ENCODE data around the gene FOXP1. TPM values are rescaled to one million over a fixed set of nuclear protein-coding genes. Genes with fewer than 3 reads are reported as not detected.
A peak's percentile ranks its signal among the peaks of the same experiment; 100 is the strongest.

The FOXP1 gene
- total and polyA plus RNA-seq, 2 donors (not counting 1 experiment from before 2014, with no cell fraction given): 91.1 to 508 TPM

DNA sequence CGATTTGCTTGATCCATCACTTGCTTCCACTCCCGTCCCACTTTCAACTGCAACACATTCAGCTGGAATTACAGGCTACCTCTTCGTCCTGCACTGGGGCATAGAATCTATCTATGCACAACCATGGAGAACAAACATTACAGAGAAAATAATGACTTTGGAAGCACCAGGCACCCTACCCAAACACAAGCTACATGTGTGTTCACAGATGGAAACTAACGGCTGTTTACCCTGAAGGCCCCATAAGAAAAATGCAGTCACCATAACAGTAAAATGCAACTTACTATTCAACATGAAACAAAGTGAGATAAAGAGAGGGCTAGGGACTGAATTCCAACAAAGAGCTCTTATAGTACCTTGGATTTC is 496.8 kb downstream of the FOXP1 start:
- H3K4me1 ChIP-seq (ENCODE audit: control insufficient read depth in 2 of 2, insufficient read depth in 2 of 2, low read length in 2 of 2): peaks cover 82 to 89% of the 10 kb centered on the region in 2 donors
- CTCF ChIA-PET: interaction anchor here (0.5 to 3.3 kb wide), 10 partner anchors 9 to 504 kb away, joined by 3 to 19 read pairs (median 3); no protein-coding TSS in a partner anchor
- DNase-seq (no peak), ATAC-seq (ENCODE audit: low read depth) (no peak)
- peaks cover 82% of the 10 kb centered on the region for H3K79me2 ChIP-seq (ENCODE audit: control insufficient read depth, insufficient read depth, low read length)
- H2AFZ ChIP-seq (ENCODE audit: insufficient read depth, low read depth, low read length, poor library complexity, severe bottlenecking): no peak overlapping the region
- peaks cover 0 to 15% of the 10 kb centered on the region in 2 experiments for H3K36me3 ChIP-seq (replicated peaks in 1 of 2; ENCODE audit: control extremely low read depth in 1 of 2, control insufficient read depth in 1 of 2, extremely low read depth in 1 of 2, insufficient read depth in 2 of 2, low read length in 1 of 2)
- Mint-ChIP-seq H3K27ac (peak overlapping the region; percentile 88), H3K4me3 (peak overlapping the region; percentile 71), H3K27me3 (no peaks in the 10 kb centered on the region), H3K9me3 (ENCODE audit: insufficient read depth) (no peaks in the 10 kb centered on the region), H3K4me1 (peaks cover 85% of the 10 kb centered on the region)
- WGBS (ENCODE audit: insufficient coverage): 97% methylated on average over 3 of the region's 4 CpGs
- no peak for TF ChIP-seq EZH2 (IDR thresholded peaks at IDR 0.05; ENCODE audit: borderline replicate concordance, insufficient read depth, low read depth, low read length, poor library complexity, severe bottlenecking)
- no peak for TF ChIP-seq CTCF (IDR thresholded peaks at IDR 0.05)
- POLR2A ChIA-PET: interaction anchor here (0.5 to 2.0 kb wide), 8 partner anchors 14 to 628 kb away, joined by 3 to 12 read pairs (median 3); no protein-coding TSS in a partner anchor
- H3K9me3 ChIP-seq (ENCODE audit: control extremely low read depth in 1 of 3, control insufficient read depth in 2 of 3, insufficient read depth in 1 of 3, low read length in 2 of 3): peaks cover 0 to 4% (median 0%) of the 10 kb centered on the region in 3 donors
- H4K20me1 ChIP-seq (ENCODE audit: control insufficient read depth, insufficient read depth, low read length, poor library complexity, severe bottlenecking): peaks cover 9% of the 10 kb centered on the region
- peak overlapping the region; percentile 65 for H3K4me2 ChIP-seq (replicated peaks; ENCODE audit: low read depth, low read length, poor library complexity, severe bottlenecking)
- H3K27ac ChIP-seq (ENCODE audit: low read length in 2 of 2): peak overlapping the region; percentile 87 to 91
- intact Hi-C loops (cut with micrococcal nuclease): loop anchor here (1.0 to 5.0 kb wide), 5 partner anchors 21 to 499 kb away; no protein-coding TSS in a partner anchor
- H3K9ac ChIP-seq (ENCODE audit: low read length): no peak overlapping the region
- no peaks in the 10 kb centered on the region for H3K27me3 ChIP-seq (replicated peaks in 1 of 4; ENCODE audit: control extremely low read depth in 1 of 4, control insufficient read depth in 3 of 4, insufficient read depth in 4 of 4, low read length in 3 of 4)
- no peak overlapping the region for H3K4me3 ChIP-seq (ENCODE audit: control extremely low read depth in 1 of 5, extremely low read depth in 1 of 5, insufficient read depth in 1 of 5, low read depth in 2 of 5, low read length in 4 of 5)

GRCh38 chr3:71083726-71084131 is 499.8 kb downstream of the FOXP1 start:
- Mint-ChIP-seq H3K9me3 (ENCODE audit: insufficient read depth) (no peaks in the 10 kb centered on the region), H3K4me3 (peak overlapping the region; percentile 55), H3K27ac (peak overlapping the region; percentile 80), H3K27me3 (no peaks in the 10 kb centered on the region), H3K4me1 (peaks cover 86% of the 10 kb centered on the region)
- Histone ChIP-seq H3K4me1 (ENCODE audit: control insufficient read depth in 2 of 2, insufficient read depth in 2 of 2, low read length in 2 of 2) (peaks cover 82 to 87% of the 10 kb centered on the region in 2 donors), H3K9ac (ENCODE audit: low read length) (no peak overlapping the region), H3K36me3 (replicated peaks in 1 of 2; ENCODE audit: control extremely low read depth in 1 of 2, control insufficient read depth in 1 of 2, extremely low read depth in 1 of 2, insufficient read depth in 2 of 2, low read length in 1 of 2) (peaks cover 0 to 24% of the 10 kb centered on the region in 2 experiments), H3K4me3 (ENCODE audit: control extremely low read depth in 1 of 5, extremely low read depth in 1 of 5, insufficient read depth in 1 of 5, low read depth in 2 of 5, low read length in 4 of 5) (no peak overlapping the region), H2AFZ (ENCODE audit: insufficient read depth, low read depth, low read length, poor library complexity, severe bottlenecking) (no peak overlapping the region), H3K9me3 (ENCODE audit: control extremely low read depth in 1 of 3, control insufficient read depth in 2 of 3, insufficient read depth in 1 of 3, low read length in 2 of 3) (no peaks in the 10 kb centered on the region), H3K79me2 (ENCODE audit: control insufficient read depth, insufficient read depth, low read length) (peaks cover 98% of the 10 kb centered on the region), H3K27me3 (replicated peaks in 1 of 4; ENCODE audit: control extremely low read depth in 1 of 4, control insufficient read depth in 3 of 4, insufficient read depth in 4 of 4, low read length in 3 of 4) (no peaks in the 10 kb centered on the region), H3K4me2 (replicated peaks; ENCODE audit: low read depth, low read length, poor library complexity, severe bottlenecking) (peak overlapping the region; percentile 40), H4K20me1 (ENCODE audit: control insufficient read depth, insufficient read depth, low read length, poor library complexity, severe bottlenecking) (peaks cover 23% of the 10 kb centered on the region), H3K27ac (ENCODE audit: low read length in 2 of 2) (peak overlapping the region; percentile 53 to 69)
- 0% methylated on average over 1 of the region's 3 CpGs for WGBS (ENCODE audit: insufficient coverage)
- TF ChIP-seq CTCF (IDR thresholded peaks at IDR 0.05): no peak
- no peak for TF ChIP-seq EZH2 (IDR thresholded peaks at IDR 0.05; ENCODE audit: borderline replicate concordance, insufficient read depth, low read depth, low read length, poor library complexity, severe bottlenecking)
- intact Hi-C loops (cut with micrococcal nuclease): no loop called here
- DNase-seq (peak; percentile 73), ATAC-seq (ENCODE audit: low read depth) (peak; percentile 11)
- ChIA-PET CTCF (interaction anchor here (1.5 kb wide), 1 partner anchor 13 kb away, joined by 7 read pairs; no protein-coding TSS in a partner anchor), POLR2A (interaction anchor here (0.7 kb wide), 1 partner anchor 92 kb away, joined by 3 read pairs; no protein-coding TSS in a partner anchor)

Data from B cell (primary cell).